Endothelial cell of umbilical vein (primary cell): ENCODE measurements around the gene STPG3.
A peak's percentile ranks its signal among the peaks of the same experiment; 100 is the strongest.

ENCODE experiments used
- CTCF ChIP-seq, 2 donors: IDR thresholded peaks; 1 replicate in 1 of 2; 2 replicates in 1 of 2; pipeline ENCODE4 v1.5.1; 2011; ENCODE audit warnings: low read length in 2 of 2, mild to moderate bottlenecking in 2 of 2, moderate library complexity in 2 of 2, control low read depth in 1 of 2, inconsistent platforms in 1 of 2, low read depth in 1 of 2; ENCODE audit not compliant: insufficient read depth in 1 of 2; ENCODE audit errors: extremely low read depth in 1 of 2
- JUN ChIP-seq: IDR thresholded peaks from 2 replicates; pipeline ENCODE4 v1.6.1; 2011; ENCODE audit warnings: borderline replicate concordance, low read depth; ENCODE audit not compliant: insufficient read length, insufficient read depth
- POLR2A ChIP-seq: IDR thresholded peaks from 2 replicates; pipeline ENCODE4 v1.6.1; 2012; ENCODE audit warnings: low read depth, mild to moderate bottlenecking, control low read depth, low read length

- peak; percentile 46 for TF ChIP-seq POLR2A
- no peak for TF ChIP-seq JUN
- no peak for TF ChIP-seq CTCF (IDR thresholded peaks at IDR 0.05; ENCODE audit: extremely low read depth in 1 of 2, insufficient read depth in 1 of 2, low read depth in 1 of 2, low read length in 2 of 2)
These were observed 47.5 kb downstream of the STPG3 start for GRCh38 chr9:137298401-137299202.
